NAMALWA (cell line): Measurements from ENCODE around the gene ASTN2.

Experiments used
- DNase-seq: peaks from one replicate; pipeline ENCODE4 v3.0.0-alpha.2; 2015; ENCODE audit warnings: low spot score

Gene ASTN2

GRCh38 chr9:116453785-116454184, 961.1 kb downstream of the ASTN2 start:
- DNase-seq, result no peak

- no peak for DNase-seq
Observed at GRCh38 chr9:116452634-116453033, 962.2 kb downstream of the ASTN2 start.

GRCh38 chr9:116452227-116452626, 962.6 kb downstream of the ASTN2 start:
- DNase-seq, result no peak

DNA sequence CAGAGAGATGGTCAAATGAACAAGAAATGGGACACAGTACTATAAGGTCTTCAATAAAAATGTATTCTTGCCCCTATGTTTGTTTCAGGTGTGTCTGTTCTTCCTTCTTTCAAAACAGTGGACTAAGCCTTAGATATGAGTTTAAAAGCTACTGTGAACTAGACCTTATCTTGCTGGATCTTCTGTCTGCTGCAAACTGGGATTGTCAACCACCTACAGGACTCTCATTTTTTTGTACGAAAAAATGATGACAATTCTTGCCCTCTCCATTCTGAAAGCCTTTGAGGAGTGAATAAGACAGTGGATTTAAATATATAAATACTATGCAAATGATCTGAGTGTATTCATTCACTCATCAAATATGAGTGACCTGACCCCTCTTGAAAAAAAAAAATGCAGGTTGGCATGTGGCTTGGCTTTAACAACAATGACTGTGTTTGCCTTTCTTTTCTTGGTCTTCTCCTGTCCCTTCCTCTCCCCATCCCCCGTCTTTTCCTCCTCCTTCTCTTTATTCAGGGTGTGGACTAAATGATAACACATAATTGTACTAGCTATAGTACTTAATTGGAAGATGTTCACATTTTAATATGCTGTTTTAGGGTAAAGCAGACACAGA, 963.2 kb downstream of the ASTN2 start:
- DNase-seq, result no peak

- no peak for DNase-seq
Observed at GRCh38 chr9:116450378-116451139, 964.3 kb downstream of the ASTN2 start.

GRCh38 chr9:116449949-116450348, 964.9 kb downstream of the ASTN2 start:
- no peak for DNase-seq

- DNase-seq, result no peak
Observed at GRCh38 chr9:116448431-116448830, 966.4 kb downstream of the ASTN2 start.

DNA sequence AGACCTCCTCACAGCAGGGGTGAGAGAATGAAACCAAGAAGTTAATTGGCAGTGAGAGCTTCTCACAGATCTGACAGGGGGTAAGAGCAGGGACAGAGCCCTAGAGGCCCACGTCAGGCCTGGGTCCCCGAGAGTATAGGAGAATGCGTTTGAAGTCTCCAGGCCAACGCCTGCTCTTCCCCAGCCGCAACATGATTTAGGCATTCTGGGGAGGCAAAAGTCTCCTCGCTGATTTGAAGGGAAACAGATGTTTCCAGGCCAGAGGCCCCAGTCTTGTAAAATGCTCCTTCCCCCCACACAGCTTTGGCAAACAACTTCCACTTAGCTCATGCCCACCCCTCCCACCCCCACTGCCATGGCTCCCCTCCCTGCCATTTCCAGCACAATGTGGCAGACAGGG, 966.9 kb downstream of the ASTN2 start:
- DNase-seq, result no peak

DNA sequence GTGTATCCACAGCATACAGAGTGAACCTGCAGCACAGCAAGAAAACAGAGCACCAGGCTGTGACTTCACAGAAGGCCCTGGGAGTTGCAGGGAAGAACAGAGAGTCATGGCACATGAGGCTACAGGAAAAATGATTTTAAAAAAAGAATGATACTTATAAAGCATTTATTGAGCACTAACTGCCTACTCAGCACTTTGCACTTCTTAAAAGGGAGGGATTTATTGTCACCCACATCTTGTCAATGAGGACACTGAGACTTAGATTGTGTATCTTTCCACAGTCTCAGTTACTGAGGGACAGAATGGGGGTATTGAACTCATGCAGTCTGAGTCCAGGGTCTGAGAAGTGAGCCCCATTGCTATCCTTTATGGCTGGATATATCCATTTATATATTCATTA, 972.3 kb downstream of the ASTN2 start:
- DNase-seq, result no peak

DNA sequence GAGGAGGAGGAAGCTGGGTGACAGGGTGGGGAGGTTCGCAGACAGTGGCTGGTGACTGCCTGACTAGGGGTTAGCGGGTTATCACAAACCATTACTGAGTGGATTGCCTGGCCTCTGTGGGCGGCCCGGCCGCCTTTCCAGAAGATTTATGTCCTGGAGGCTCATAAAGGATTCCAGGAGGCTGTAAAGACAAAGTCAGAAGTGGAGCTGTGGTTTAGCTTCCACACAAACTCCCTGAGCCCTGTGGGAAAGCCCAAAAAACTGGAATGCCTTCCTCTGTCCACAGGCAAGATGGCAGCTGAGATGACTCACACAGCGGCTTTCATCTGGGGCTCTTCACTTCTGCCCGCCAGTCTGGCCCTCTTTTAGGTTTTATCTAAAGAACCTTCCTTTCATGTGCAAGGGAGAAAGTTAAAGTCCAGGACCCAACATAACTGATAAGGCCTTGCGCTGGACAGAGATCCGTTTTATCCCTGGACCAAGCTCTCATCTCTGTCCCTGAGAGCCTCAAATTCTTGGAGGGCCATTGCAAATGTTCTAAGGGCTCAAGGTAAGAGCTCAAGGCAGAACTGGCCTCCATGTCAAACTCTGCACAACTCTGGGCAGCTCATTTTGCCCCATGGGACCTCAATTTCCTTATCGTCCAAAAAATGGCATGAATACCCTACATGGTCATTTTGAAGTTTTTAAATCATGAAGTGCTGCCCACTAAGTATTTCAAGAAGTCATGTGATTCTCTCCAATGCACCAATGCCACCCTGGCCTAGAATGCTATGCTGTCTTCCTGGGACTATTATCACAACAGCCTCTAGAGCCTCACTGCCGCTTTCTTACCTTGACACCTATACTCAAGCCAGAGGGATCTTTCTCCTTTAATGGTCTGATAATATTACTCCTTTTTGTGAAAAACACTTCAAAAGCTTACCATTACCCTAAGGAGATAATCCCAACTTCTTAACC, 977.2 kb downstream of the ASTN2 start:
- DNase-seq, result no peak

GRCh38 chr9:116436121-116436520, 978.7 kb downstream of the ASTN2 start:
- no peak for DNase-seq

DNA sequence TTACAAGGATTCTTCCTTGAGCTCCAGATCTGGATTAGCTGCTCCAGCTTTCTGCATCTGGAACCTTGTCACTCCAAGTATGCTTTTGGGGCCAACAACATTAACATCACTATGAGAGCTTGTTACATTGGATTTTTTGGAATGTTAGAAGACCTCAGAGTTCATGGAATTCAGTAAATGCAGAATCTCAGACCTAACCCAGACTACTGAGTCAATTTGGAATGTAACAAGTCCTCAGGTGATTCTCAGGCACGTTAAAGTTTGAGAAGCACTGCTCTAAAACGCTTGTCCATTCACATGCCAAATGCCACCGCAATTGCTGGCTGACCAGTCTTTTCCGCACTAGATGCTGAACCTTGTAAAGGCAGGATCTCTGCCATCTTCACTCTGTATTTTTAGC, 979.2 kb downstream of the ASTN2 start:
- no peak for DNase-seq

DNA sequence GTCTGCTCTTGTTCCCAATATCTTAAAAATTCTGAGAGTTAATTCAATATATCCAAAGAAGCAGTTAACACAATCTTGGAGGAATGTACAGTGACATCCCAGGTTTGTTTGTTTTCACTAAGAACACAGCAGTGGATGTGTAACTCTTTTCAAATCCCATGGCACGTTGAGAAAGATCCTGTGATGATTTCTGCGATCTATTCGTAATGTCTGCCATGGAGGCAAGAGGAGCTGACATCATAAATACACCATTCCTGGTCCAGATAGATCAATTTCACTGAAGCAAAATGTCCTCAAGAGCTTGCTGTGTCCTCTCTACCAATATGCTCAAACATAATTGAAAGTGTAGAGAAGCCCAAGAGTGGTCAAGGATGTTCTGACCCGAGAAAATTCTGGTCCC, 980.5 kb downstream of the ASTN2 start:
- no peak for DNase-seq

DNA sequence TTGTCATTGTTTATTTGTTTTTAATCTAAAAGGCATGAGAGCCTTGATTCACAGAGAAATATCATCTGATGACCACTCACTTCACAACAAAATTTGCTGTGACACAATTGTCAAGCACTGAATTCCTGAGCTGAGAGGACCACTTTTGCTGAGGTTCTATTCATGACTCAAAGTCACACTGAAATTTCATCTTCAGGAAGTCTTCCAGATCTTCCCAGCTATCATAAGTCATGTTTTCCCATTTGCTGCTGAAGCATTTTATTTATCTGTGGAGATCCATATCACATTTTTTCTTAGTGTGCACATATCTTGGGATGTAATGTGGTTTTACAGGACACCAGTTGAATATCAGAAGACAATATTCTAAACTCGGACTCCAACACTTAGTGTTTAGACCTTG, 982.8 kb downstream of the ASTN2 start:
- DNase-seq, result no peak

- DNase-seq, result no peak
Observed at GRCh38 chr9:116430849-116431248, 984.0 kb downstream of the ASTN2 start.

DNA sequence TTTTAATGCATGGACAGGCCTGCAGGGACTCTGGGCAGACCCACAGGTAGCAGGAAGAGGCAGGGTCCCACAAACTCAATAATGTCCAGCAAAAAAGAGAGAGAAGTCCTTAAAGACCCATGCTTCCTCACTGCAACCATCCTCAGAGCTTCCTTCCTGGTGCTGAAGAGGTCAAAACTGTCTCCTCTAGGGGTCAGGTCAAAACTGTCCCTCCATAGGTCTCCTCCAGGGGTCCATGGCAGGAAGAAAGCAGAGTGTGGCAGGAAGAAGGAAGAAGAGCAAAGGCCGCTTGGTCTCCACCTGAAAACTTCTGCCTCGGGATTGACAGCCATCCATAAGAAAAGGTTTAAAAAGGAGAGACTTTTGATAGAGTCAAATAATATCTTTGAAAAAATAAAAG, 989.6 kb downstream of the ASTN2 start:
- DNase-seq, result no peak

- DNase-seq, result no peak
Observed at GRCh38 chr9:116423149-116423548, 991.7 kb downstream of the ASTN2 start.

DNA sequence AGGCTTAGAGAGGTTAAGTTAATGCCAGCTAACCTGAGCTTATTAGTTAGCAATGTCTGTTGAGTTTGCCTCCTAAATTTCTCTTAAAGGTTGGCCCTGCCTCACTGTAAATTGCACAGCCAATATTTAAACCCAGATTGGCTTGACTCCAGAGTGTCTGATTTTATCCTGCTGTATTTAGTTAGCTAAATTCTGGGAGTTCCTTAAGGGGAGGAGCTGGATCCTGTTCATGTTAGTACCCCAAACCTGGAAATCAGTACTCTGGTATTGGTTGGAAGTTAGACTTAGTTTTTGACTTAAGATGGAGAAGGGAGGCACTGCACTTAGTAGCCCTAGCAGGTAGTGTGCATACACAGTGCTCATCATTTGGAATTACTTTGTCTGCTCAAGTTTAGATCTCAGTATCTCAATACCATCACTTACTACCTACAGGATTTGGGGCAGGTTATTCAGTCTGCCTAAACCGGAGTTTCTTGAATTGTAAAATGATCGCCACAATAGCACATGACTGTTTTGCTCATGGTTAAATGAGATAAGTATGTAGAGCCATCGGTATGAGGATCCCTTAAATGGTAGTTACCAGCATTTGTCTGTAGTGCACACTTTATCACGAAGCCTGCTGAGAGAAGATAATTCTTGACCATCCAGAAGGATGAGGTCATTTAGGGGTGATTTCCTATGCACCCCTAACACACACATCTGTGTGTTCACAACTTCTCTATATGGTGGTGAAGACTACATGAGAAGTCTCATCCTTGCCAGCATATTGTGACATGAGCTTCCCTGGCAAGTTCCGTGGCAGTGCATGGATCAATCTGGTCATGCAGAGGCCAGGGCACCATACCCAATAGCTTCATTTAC, 992.5 kb downstream of the ASTN2 start:
- no peak for DNase-seq

DNA sequence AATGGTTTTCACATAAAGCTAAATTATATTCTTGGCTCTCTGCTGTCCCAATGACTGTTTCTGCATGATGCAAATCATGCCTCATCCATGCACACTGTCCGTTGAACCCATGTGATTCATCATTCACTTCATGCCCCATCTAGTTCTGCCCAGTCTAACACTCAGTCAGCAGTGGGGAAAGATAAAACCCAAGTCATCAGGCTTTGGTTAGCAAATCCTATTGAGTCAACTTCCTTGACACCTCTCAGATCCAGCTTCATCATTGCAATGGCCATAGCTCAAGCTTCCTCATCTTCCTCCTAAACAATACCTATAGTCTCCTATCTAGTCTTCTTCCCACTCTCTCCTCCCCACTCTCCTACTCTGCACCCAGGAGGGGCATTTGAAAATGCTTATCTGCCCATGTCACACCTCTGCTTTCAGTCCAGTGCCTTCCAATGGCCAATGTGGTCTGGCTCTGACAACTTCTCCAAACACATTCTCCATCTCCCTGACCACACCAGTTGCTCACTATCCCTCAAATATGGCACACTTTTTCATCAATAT, 993.8 kb downstream of the ASTN2 start:
- DNase-seq, result no peak

GRCh38 chr9:116419181-116419580, 995.7 kb downstream of the ASTN2 start:
- no peak for DNase-seq

DNA sequence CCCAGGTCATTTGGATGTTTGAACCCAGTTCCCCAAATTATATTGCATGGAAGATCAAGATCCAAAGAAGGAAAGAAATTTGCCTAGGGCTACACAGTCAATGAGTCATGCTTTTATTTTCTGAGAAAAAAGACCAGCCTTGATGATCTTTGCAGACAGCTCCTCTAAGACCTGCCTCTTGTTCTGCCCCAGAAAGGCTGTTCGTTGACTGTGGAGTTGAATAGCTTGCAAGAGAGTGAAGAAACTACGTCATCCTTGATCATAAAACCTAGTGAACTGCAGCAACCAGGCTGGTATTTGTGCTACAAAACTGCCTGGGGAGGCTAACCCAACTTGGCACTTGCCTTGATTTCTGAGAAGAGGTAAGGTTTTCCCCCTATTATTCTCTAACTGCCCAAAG, 997.4 kb downstream of the ASTN2 start:
- DNase-seq, result no peak

- no peak for DNase-seq
Observed at GRCh38 chr9:116416421-116416820, 998.4 kb downstream of the ASTN2 start.
